ENCODE data around the gene NCAM2.
"Not testable (repeated sequence)": the region's sequence is repeated elsewhere in the genome, so short reads cannot be mapped to it uniquely, and the experiment has no call there.

NCAM2 gene

GRCh38 chr21:21291883-21292569, 293.8 kb downstream of the NCAM2 start:
- no peak for DNase-seq (ENCODE audit: extremely low read depth in 1 of 2, low read depth in 1 of 2)

- no peak for DNase-seq (ENCODE audit: extremely low read depth in 1 of 2, low read depth in 1 of 2)
Observed at GRCh38 chr21:21295303-21295702, 297.1 kb downstream of the NCAM2 start.

GRCh38 chr21:21297211-21297610, 299.0 kb downstream of the NCAM2 start:
- DNase-seq (ENCODE audit: extremely low read depth in 1 of 2, low read depth in 1 of 2), result no peak

- DNase-seq (ENCODE audit: extremely low read depth in 1 of 2, low read depth in 1 of 2), result no peak
Observed at GRCh38 chr21:21301013-21301412, 302.8 kb downstream of the NCAM2 start.

GRCh38 chr21:21309510-21309909, 311.3 kb downstream of the NCAM2 start:
- no peak for DNase-seq (ENCODE audit: extremely low read depth in 1 of 2, low read depth in 1 of 2)

GRCh38 chr21:21324297-21324696, 326.1 kb downstream of the NCAM2 start:
- DNase-seq (ENCODE audit: extremely low read depth in 1 of 2, low read depth in 1 of 2), result no peak

- no peak for DNase-seq (ENCODE audit: extremely low read depth in 1 of 2, low read depth in 1 of 2)
Observed at GRCh38 chr21:21332492-21332891, 334.3 kb downstream of the NCAM2 start.

- DNase-seq (ENCODE audit: extremely low read depth in 1 of 2, low read depth in 1 of 2), result no peak
Observed at GRCh38 chr21:21341041-21341440, 342.8 kb downstream of the NCAM2 start.

GRCh38 chr21:21345296-21345695, 347.1 kb downstream of the NCAM2 start:
- no peak for DNase-seq (ENCODE audit: extremely low read depth in 1 of 2, low read depth in 1 of 2)

- DNase-seq (ENCODE audit: extremely low read depth in 1 of 2, low read depth in 1 of 2), result no peak
Observed at GRCh38 chr21:21345872-21346271, 347.7 kb downstream of the NCAM2 start.

GRCh38 chr21:21366277-21366676, 368.1 kb downstream of the NCAM2 start:
- DNase-seq (ENCODE audit: extremely low read depth in 1 of 2, low read depth in 1 of 2), result no peak

GRCh38 chr21:21367583-21367982, 369.4 kb downstream of the NCAM2 start:
- no peak for DNase-seq (ENCODE audit: extremely low read depth in 1 of 2, low read depth in 1 of 2)

GRCh38 chr21:21373969-21374368, 375.8 kb downstream of the NCAM2 start:
- no peak for DNase-seq (ENCODE audit: extremely low read depth in 1 of 2, low read depth in 1 of 2)

- no peak for DNase-seq (ENCODE audit: extremely low read depth in 1 of 2, low read depth in 1 of 2)
Observed at GRCh38 chr21:21383126-21383525, 384.9 kb downstream of the NCAM2 start.

GRCh38 chr21:21384977-21385376, 386.8 kb downstream of the NCAM2 start:
- DNase-seq (ENCODE audit: extremely low read depth in 1 of 2, low read depth in 1 of 2), result no peak

GRCh38 chr21:21385404-21385803, 387.2 kb downstream of the NCAM2 start:
- DNase-seq (ENCODE audit: extremely low read depth in 1 of 2, low read depth in 1 of 2), result no peak

- no peak for DNase-seq (ENCODE audit: extremely low read depth in 1 of 2, low read depth in 1 of 2)
Observed at GRCh38 chr21:21387916-21388315, 389.7 kb downstream of the NCAM2 start.

- DNase-seq (ENCODE audit: extremely low read depth in 1 of 2, low read depth in 1 of 2), result no peak
Observed at GRCh38 chr21:21394064-21394463, 395.9 kb downstream of the NCAM2 start.

- no peak for DNase-seq (ENCODE audit: extremely low read depth in 1 of 2, low read depth in 1 of 2)
Observed at GRCh38 chr21:21396424-21396823, 398.2 kb downstream of the NCAM2 start.

GRCh38 chr21:21397464-21397863, 399.3 kb downstream of the NCAM2 start:
- no peak for DNase-seq (ENCODE audit: extremely low read depth in 1 of 2, low read depth in 1 of 2)

GRCh38 chr21:21401444-21401843, 403.2 kb downstream of the NCAM2 start:
- no peak for DNase-seq (ENCODE audit: extremely low read depth in 1 of 2, low read depth in 1 of 2)

GRCh38 chr21:21402187-21402586, 404.0 kb downstream of the NCAM2 start:
- not testable (repeated sequence) for DNase-seq (ENCODE audit: extremely low read depth in 1 of 2, low read depth in 1 of 2)

GRCh38 chr21:21404261-21404660, 406.1 kb downstream of the NCAM2 start:
- DNase-seq (ENCODE audit: extremely low read depth in 1 of 2, low read depth in 1 of 2), result not testable (repeated sequence)
